HepG2 (cell line): Measurements from ENCODE around the gene YWHAB. TPM values are rescaled to one million over a fixed set of nuclear protein-coding genes. Genes with fewer than 3 reads are reported as not detected.

Experiments used
- CEBPB ChIP-seq: IDR thresholded peaks from 2 replicates; pipeline ENCODE4 v1.6.1; 2011; ENCODE audit warnings: low read depth, low read length, improper control_type of control experiment, borderline replicate concordance
- DNMT1 ChIP-seq: sonication (generic); formaldehyde crosslinking; IDR thresholded peaks from 2 replicates; pipeline ENCODE4 v1.5.1; 2020; ENCODE audit warnings: mild to moderate bottlenecking, missing genetic modification reagents
- EHMT2 ChIP-seq: fragments of 200-600 bp; sonication (generic); IDR thresholded peaks from 2 replicates; pipeline ENCODE4 v1.7.0; 2017; ENCODE audit warnings: antibody characterized with exemption, low read depth, low read length, borderline replicate concordance
- FOXA1 ChIP-seq, 2 experiments: fragments of 450-650 bp in 1 of 2; sonication (generic) in 1 of 2; formaldehyde crosslinking in 1 of 2; IDR thresholded peaks; 2 replicates each; pipeline versions ENCODE4 v1.4.0 to v1.6.1; 2016 to 2020; ENCODE audit warnings: missing genetic modification reagents in 1 of 2
- GABPA ChIP-seq, 2 experiments: IDR thresholded peaks; 2 replicates each; pipeline ENCODE4 v1.6.1; 2011 to 2016; ENCODE audit warnings: low read depth in 2 of 2, low read length in 1 of 2, missing biosample characterization in 1 of 2, missing genetic modification characterization in 1 of 2
- JUND ChIP-seq: sonication (generic); formaldehyde crosslinking; IDR thresholded peaks from 2 replicates; pipeline ENCODE4 v1.8.0; 2022; ENCODE audit warnings: mild to moderate bottlenecking, missing genetic modification reagents
- KMT2A ChIP-seq: sonication (generic); formaldehyde crosslinking; IDR thresholded peaks from 2 replicates; pipeline ENCODE4 v1.4.0; 2020; ENCODE audit warnings: missing genetic modification reagents
- MAZ ChIP-seq, 2 experiments: sonication (generic) in 1 of 2; formaldehyde crosslinking in 1 of 2; IDR thresholded peaks; 2 replicates each; pipeline versions ENCODE4 v1.5.0 to v1.6.1; 2012 to 2020; ENCODE audit warnings: low read depth in 2 of 2, mild to moderate bottlenecking in 2 of 2, borderline replicate concordance in 1 of 2, improper control_type of control experiment in 1 of 2, low read length in 1 of 2, missing genetic modification reagents in 1 of 2, moderate library complexity in 1 of 2
- MED1 ChIP-seq: sonication (generic); formaldehyde crosslinking; IDR thresholded peaks from 2 replicates; pipeline ENCODE4 v1.4.0; 2020; ENCODE audit warnings: missing genetic modification reagents
- MIXL1 ChIP-seq: IDR thresholded peaks from 2 replicates; pipeline ENCODE4 v1.6.1; 2016
- NR1H2 ChIP-seq: sonication (generic); formaldehyde crosslinking; IDR thresholded peaks from 2 replicates; pipeline ENCODE4 v1.8.1; 2022; ENCODE audit warnings: low read depth, missing genetic modification reagents, borderline replicate concordance
- RARG ChIP-seq: sonication (generic); formaldehyde crosslinking; IDR thresholded peaks from 2 replicates; pipeline ENCODE4 v1.4.0; 2020; ENCODE audit warnings: low read depth, mild to moderate bottlenecking, missing genetic modification reagents
- RCOR2 ChIP-seq: IDR thresholded peaks from 2 replicates; pipeline ENCODE4 v1.6.1; 2016; ENCODE audit warnings: missing biosample characterization, missing genetic modification reagents
- RNF2 ChIP-seq: fragments of 450-650 bp; conservative IDR thresholded peaks from 2 replicates; pipeline ENCODE4 v1.6.1; 2016; ENCODE audit warnings: low read depth
- SAP130 ChIP-seq: IDR thresholded peaks from 2 replicates; pipeline ENCODE4 v1.6.1; 2016; ENCODE audit warnings: low read depth
- SOX5 ChIP-seq: IDR thresholded peaks from 2 replicates; pipeline ENCODE4 v1.6.1; 2016; ENCODE audit warnings: borderline replicate concordance
- TARDBP ChIP-seq: sonication (generic); formaldehyde crosslinking; IDR thresholded peaks from 2 replicates; pipeline ENCODE4 v1.8.0; 2022; ENCODE audit warnings: mild to moderate bottlenecking, missing genetic modification reagents
- ZBTB37 ChIP-seq: sonication (generic); formaldehyde crosslinking; IDR thresholded peaks from 2 replicates; pipeline ENCODE4 v1.4.0; 2020; ENCODE audit warnings: mild to moderate bottlenecking, missing genetic modification reagents
- ZBTB39 ChIP-seq: sonication (generic); formaldehyde crosslinking; IDR thresholded peaks from 2 replicates; pipeline ENCODE4 v1.5.0; 2020; ENCODE audit warnings: missing genetic modification reagents
- ZFP90 ChIP-seq: sonication (generic); formaldehyde crosslinking; IDR thresholded peaks from 2 replicates; pipeline ENCODE4 v1.8.0; 2022; ENCODE audit warnings: missing genetic modification reagents, mild to moderate bottlenecking, inconsistent platforms, borderline replicate concordance
- ZKSCAN8 ChIP-seq: IDR thresholded peaks from 2 replicates; pipeline ENCODE4 v1.6.1; 2016; ENCODE audit warnings: borderline replicate concordance, missing genetic modification reagents, missing compliant biosample characterization
- ZNF274 ChIP-seq: sonication (generic); formaldehyde crosslinking; IDR thresholded peaks from 2 replicates; pipeline ENCODE4 v1.5.1; 2020; ENCODE audit warnings: mild to moderate bottlenecking, missing genetic modification reagents
- ZNF329 ChIP-seq: sonication (generic); formaldehyde crosslinking; IDR thresholded peaks from 2 replicates; pipeline ENCODE4 v1.9.0; 2021; ENCODE audit warnings: low read depth, mild to moderate bottlenecking, missing genetic modification reagents
- ZNF660 ChIP-seq: sonication (generic); formaldehyde crosslinking; IDR thresholded peaks from 2 replicates; pipeline ENCODE4 v1.5.1; 2020; ENCODE audit warnings: mild to moderate bottlenecking, low read depth, missing genetic modification reagents, borderline replicate concordance
- ZNF713 ChIP-seq: sonication (generic); formaldehyde crosslinking; IDR thresholded peaks from 2 replicates; pipeline ENCODE4 v1.4.0; 2020; ENCODE audit warnings: mild to moderate bottlenecking, missing genetic modification reagents
- ZNF839 ChIP-seq: sonication (generic); formaldehyde crosslinking; IDR thresholded peaks from 2 replicates; pipeline ENCODE4 v1.4.0; 2020; ENCODE audit warnings: missing genetic modification reagents, mild to moderate bottlenecking, borderline replicate concordance
- ZUFSP ChIP-seq: sonication (generic); formaldehyde crosslinking; IDR thresholded peaks from 2 replicates; pipeline ENCODE4 v1.9.0; 2021; ENCODE audit warnings: missing genetic modification reagents, mild to moderate bottlenecking, borderline replicate concordance
- polyA plus RNA-seq, 8 experiments: library from polyadenylated mRNA; depleted of rRNA in 3 of 8; stranded (reverse) in 7 of 8; unstranded in 1 of 8; fragments of >200 nt; fragmentation: Illumina TruSeq in 4 of 8; extraction: Trizol in 4 of 8; gene quantifications; 2 replicates each; pipeline versions ENCODE4 v1.2.1 to v1.2.3, GENCODE V29; 2011 to 2016; ENCODE audit warnings: low read depth in 4 of 8, missing spikeins in 1 of 8, mixed read lengths in 1 of 8; ENCODE audit not compliant: insufficient read depth in 1 of 8
- total RNA-seq, 5 experiments: library from RNA; depleted of rRNA; stranded (reverse); fragments of >200 nt; fragmentation: Illumina TruSeq; extraction: Trizol; gene quantifications; 2 replicates each; pipeline ENCODE4 v1.2.3, GENCODE V29; 2016; ENCODE audit warnings: low read depth in 1 of 5

The YWHAB gene
- total and polyA plus RNA-seq, 2 of the 13 experiments (the other 11 are each of a cell fraction or from before 2014, with no cell fraction given), result 77.2 to 121 TPM

- no peak for TF ChIP-seq ZUFSP
- no peak for TF ChIP-seq ZNF274
- TF ChIP-seq DNMT1 (CRISPR knock-in tag), result no peak
- TF ChIP-seq MIXL1 (CRISPR knock-in tag), result peak; percentile 89; the same call in 1 of the 2 replicates
- 0 out of 2 replicates have a peak, but pooled peaks have one; percentile 43 for TF ChIP-seq ZKSCAN8 (CRISPR knock-in tag)
- TF ChIP-seq MED1 (CRISPR knock-in tag), result peak; percentile 65; the same call in 1 of the 2 replicates
- peak; percentile 76 for TF ChIP-seq RCOR2 (CRISPR knock-in tag)
- TF ChIP-seq JUND (CRISPR knock-in tag), result no peak
- no peak for TF ChIP-seq RARG (CRISPR knock-in tag)
- no peak for TF ChIP-seq ZFP90 (CRISPR knock-in tag)
- no peak for TF ChIP-seq GABPA (IDR thresholded peaks at IDR 0.05; ENCODE audit: low read depth, low read length)
- TF ChIP-seq GABPA (CRISPR knock-in tag; IDR thresholded peaks at IDR 0.05; ENCODE audit: low read depth), result 0 out of 2 replicates have a peak, but pooled peaks have one; percentile 55
- peak; percentile 89; the same call in 1 of the 2 replicates for TF ChIP-seq TARDBP (CRISPR knock-in tag)
- peak; percentile 64; the same call in 1 of the 2 replicates for TF ChIP-seq EHMT2
- TF ChIP-seq ZNF713 (CRISPR knock-in tag), result no peak
- no peak for TF ChIP-seq ZNF329 (CRISPR knock-in tag)
- TF ChIP-seq ZNF660 (CRISPR knock-in tag), result no peak
- TF ChIP-seq RNF2, result no peak
- no peak for TF ChIP-seq MAZ (IDR thresholded peaks at IDR 0.05; ENCODE audit: borderline replicate concordance, low read depth, low read length)
- TF ChIP-seq MAZ (CRISPR knock-in tag; IDR thresholded peaks at IDR 0.05; ENCODE audit: low read depth), result no peak
- no peak for TF ChIP-seq FOXA1 (IDR thresholded peaks at IDR 0.05)
- no peak for TF ChIP-seq FOXA1 (CRISPR knock-in tag; IDR thresholded peaks at IDR 0.05)
- no peak for TF ChIP-seq ZBTB37 (CRISPR knock-in tag)
- peak; percentile 71; the same call in 1 of the 2 replicates for TF ChIP-seq SOX5
- TF ChIP-seq NR1H2 (CRISPR knock-in tag), result no peak
- peak; percentile 79 for TF ChIP-seq SAP130 (CRISPR knock-in tag)
- no peak for TF ChIP-seq ZBTB39 (CRISPR knock-in tag)
- TF ChIP-seq ZNF839 (CRISPR knock-in tag), result no peak
- peak; percentile 89 for TF ChIP-seq CEBPB
- no peak; the same call in 1 of the 2 replicates for TF ChIP-seq KMT2A (CRISPR knock-in tag)
These were observed 11.1 kb downstream of the YWHAB start (continued) for GRCh38 chr20:44896583-44896982.
